Measurements from ENCODE around the gene CBY2. TPM values are rescaled to one million over a fixed set of nuclear protein-coding genes. Genes with fewer than 3 reads are reported as not detected.

Gene CBY2
- total RNA-seq, 2 donors from 2014 or later: 3.4 TPM; not detected in 1

DNA sequence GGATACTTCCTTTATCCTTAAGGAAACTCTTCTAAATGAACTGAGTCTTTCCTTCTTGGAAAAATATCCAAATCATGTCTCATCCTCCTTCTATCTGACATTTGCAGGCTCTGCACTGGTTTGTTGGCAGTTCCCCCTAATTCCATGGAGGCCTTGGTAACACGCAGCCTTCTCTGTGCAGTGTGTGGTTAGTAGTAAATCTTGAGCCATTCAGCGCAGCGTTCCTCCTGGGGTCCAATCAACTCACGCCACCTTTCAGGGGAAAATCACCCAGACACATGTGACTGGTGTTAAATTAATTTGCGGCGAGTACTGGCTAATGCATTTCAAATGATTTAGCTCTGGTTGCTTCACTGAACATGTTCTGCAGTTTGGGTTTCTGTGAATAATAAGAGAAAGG lies 21.0 kb upstream of the CBY2 start:
- Histone ChIP-seq H3K4me3 (no peak overlapping the region), H3K36me3 (no peaks in the 10 kb centered on the region), H3K9me3 (no peaks in the 10 kb centered on the region), H3K27ac (no peak overlapping the region), H3K4me1 (replicated peaks) (no peaks in the 10 kb centered on the region), H3K27me3 (replicated peaks; ENCODE audit: insufficient read depth) (no peaks in the 10 kb centered on the region)
- WGBS: 49% methylated on average over 6 of the region's 6 CpGs
- DNase-seq (ENCODE audit: low spot score): no peak
- intact Hi-C loops (cut with DNase I): no loop called here
- no peak for TF ChIP-seq POLR2A (IDR thresholded peaks at IDR 0.05)
- no peak for TF ChIP-seq POLR2AphosphoS5 (IDR thresholded peaks at IDR 0.05)
- TF ChIP-seq, protein P1, sequence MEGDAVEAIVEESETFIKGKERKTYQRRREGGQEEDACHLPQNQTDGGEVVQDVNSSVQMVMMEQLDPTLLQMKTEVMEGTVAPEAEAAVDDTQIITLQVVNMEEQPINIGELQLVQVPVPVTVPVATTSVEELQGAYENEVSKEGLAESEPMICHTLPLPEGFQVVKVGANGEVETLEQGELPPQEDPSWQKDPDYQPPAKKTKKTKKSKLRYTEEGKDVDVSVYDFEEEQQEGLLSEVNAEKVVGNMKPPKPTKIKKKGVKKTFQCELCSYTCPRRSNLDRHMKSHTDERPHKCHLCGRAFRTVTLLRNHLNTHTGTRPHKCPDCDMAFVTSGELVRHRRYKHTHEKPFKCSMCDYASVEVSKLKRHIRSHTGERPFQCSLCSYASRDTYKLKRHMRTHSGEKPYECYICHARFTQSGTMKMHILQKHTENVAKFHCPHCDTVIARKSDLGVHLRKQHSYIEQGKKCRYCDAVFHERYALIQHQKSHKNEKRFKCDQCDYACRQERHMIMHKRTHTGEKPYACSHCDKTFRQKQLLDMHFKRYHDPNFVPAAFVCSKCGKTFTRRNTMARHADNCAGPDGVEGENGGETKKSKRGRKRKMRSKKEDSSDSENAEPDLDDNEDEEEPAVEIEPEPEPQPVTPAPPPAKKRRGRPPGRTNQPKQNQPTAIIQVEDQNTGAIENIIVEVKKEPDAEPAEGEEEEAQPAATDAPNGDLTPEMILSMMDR (IDR thresholded peaks at IDR 0.05): no peak

DNA sequence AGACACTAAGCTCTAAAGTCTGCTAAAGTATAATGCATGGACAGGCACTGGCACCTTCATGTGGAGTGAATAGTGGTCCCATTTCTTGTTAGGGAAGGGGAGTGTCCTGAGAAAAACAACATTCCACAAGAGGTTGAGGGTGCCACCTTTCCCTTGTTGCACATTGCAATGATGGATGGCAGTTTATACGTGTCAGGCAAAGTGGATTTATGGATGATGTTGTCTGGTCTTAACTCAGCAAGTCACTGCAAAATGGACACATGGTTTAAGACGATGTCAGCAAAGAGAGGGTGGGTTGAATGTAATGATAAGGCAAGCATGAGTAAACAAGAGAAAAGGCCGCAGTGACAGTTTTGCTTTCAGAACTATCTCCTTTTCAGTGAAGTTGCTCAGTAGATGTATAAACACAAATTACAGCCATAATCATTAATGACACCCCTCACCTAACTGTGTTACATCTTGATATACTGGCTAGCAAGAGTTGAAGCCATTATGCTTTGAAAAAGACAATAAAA lies 19.6 kb upstream of the CBY2 start:
- no peaks in the 10 kb centered on the region for H3K9me3 ChIP-seq
- no peaks in the 10 kb centered on the region for H3K36me3 ChIP-seq

DNA sequence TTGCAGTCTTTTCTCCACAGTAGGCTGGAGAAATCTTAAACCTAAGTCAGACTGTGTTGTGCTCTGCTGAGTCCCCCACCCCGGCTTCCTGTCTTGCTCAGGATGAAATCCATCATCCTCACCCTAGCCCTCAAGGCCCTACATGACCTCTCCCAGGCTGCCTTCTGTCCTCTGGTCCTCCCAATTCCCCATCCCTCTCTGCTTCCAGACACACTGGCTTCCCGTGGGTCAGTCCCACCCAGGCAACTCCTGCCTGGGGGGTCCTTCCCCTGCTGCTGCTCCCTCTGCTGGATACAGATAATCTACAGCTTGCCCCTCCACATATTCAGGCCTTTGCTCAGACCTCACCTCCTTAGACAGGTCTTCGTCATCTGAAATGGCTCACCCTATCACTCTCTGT lies 18.4 kb upstream of the CBY2 start:
- Histone ChIP-seq H3K36me3 (no peaks in the 10 kb centered on the region), H3K27ac (no peak overlapping the region), H3K4me3 (no peak overlapping the region), H3K4me1 (replicated peaks) (no peaks in the 10 kb centered on the region), H3K27me3 (replicated peaks; ENCODE audit: insufficient read depth) (no peaks in the 10 kb centered on the region), H3K9me3 (no peaks in the 10 kb centered on the region)
- TF ChIP-seq, protein P1 (IDR thresholded peaks at IDR 0.05): no peak
- TF ChIP-seq POLR2A (IDR thresholded peaks at IDR 0.05): no peak
- TF ChIP-seq POLR2AphosphoS5 (IDR thresholded peaks at IDR 0.05): no peak
- intact Hi-C loops (cut with DNase I): no loop called here
- WGBS: 79% methylated on average over 3 of the region's 3 CpGs
- DNase-seq (ENCODE audit: low spot score): no peak

More for the DNA sequence above, 19.6 kb upstream of the CBY2 start:
- Histone ChIP-seq H3K4me3 (no peak overlapping the region), H3K4me1 (replicated peaks) (no peaks in the 10 kb centered on the region), H3K27ac (no peak overlapping the region), H3K27me3 (replicated peaks; ENCODE audit: insufficient read depth) (no peaks in the 10 kb centered on the region)
- 72% methylated on average over 3 of the region's 3 CpGs for WGBS
- intact Hi-C loops (cut with DNase I): no loop called here
- TF ChIP-seq POLR2AphosphoS5 (IDR thresholded peaks at IDR 0.05) (no peak), POLR2A (IDR thresholded peaks at IDR 0.05) (no peak)
- TF ChIP-seq, protein P1 (IDR thresholded peaks at IDR 0.05): no peak
- DNase-seq (ENCODE audit: low spot score): no peak

DNA sequence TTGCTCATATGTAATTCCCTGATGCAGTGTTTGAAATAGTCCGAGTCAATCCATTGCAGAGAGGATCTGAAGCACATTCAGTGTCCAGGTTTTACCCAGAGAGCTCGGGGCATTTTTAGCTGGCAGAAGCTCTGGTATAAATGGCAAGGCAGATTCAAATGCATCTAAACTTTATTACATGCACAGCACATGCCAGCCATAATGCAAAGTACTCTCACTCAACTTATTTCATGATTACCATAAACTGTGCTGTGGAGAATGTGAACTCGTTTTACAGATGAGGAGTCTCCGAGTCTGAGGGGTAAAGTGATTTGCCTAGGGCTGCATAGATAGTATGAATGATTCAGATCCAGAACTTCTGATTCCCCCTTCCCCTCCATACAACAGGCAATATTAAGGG lies 13.5 kb upstream of the CBY2 start:
- H3K27ac ChIP-seq: no peak overlapping the region
- DNase-seq (ENCODE audit: low spot score): no peak
- intact Hi-C loops (cut with DNase I): no loop called here
- no peaks in the 10 kb centered on the region for H3K36me3 ChIP-seq
- H3K4me3 ChIP-seq: no peak overlapping the region
- H3K9me3 ChIP-seq: no peaks in the 10 kb centered on the region
- TF ChIP-seq, protein P1 (IDR thresholded peaks at IDR 0.05): no peak
- TF ChIP-seq POLR2AphosphoS5 (IDR thresholded peaks at IDR 0.05) (no peak), POLR2A (IDR thresholded peaks at IDR 0.05) (no peak)
- H3K4me1 ChIP-seq (replicated peaks): no peaks in the 10 kb centered on the region
- H3K27me3 ChIP-seq (replicated peaks; ENCODE audit: insufficient read depth): no peaks in the 10 kb centered on the region
- 78% methylated on average over 4 of the region's 4 CpGs for WGBS

DNA sequence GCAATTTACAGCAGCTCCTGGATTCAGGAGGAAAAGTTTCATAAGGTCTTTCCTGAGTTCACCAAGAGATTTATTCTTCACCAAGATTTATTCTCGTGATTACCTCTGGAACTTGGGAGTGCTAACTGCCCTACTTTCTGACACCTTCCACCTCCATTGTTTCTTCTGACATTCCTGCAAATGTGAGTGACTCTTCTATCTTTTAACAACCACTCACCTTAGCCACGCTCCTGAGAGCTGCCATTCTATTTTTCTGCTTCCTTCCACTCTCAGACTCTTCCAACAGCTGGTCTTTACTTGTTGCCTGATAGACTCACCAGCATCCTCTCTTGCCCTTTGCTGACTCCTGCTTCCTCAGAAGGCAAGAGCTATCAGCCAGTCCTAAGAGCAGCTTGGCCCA lies 11.5 kb upstream of the CBY2 start:
- no peak overlapping the region for H3K27ac ChIP-seq
- 39% methylated on average over 2 of the region's 2 CpGs for WGBS
- TF ChIP-seq POLR2AphosphoS5 (IDR thresholded peaks at IDR 0.05) (no peak), POLR2A (IDR thresholded peaks at IDR 0.05) (no peak)
- TF ChIP-seq, protein P1 (IDR thresholded peaks at IDR 0.05): no peak
- no peaks in the 10 kb centered on the region for H3K27me3 ChIP-seq (replicated peaks; ENCODE audit: insufficient read depth)
- H3K36me3 ChIP-seq: no peaks in the 10 kb centered on the region
- no peaks in the 10 kb centered on the region for H3K9me3 ChIP-seq
- H3K4me3 ChIP-seq: no peak overlapping the region
- no peaks in the 10 kb centered on the region for H3K4me1 ChIP-seq (replicated peaks)
- intact Hi-C loops (cut with DNase I): no loop called here
- no peak for DNase-seq (ENCODE audit: low spot score)
